Skin of body (tissue), 2 donors: ENCODE data around the gene THOC1. TPM values are rescaled to one million over a fixed set of nuclear protein-coding genes. Genes with fewer than 3 reads are reported as not detected.
A peak's percentile ranks its signal among the peaks of the same experiment; 100 is the strongest.
"Not testable (repeated sequence)": the region's sequence is repeated elsewhere in the genome, so short reads cannot be mapped to it uniquely, and the experiment has no call there.

Experiments
- DNase-seq: peaks from one replicate; lab custom pipeline; 2025; lab: John Stamatoyannopoulos, UW
- total RNA-seq: library from RNA; depleted of rRNA; stranded (reverse); fragments of >200 nt; gene quantifications from one replicate; pipeline ENCODE4 v1.2.3, GENCODE V29; 2014

Gene THOC1, protein sequence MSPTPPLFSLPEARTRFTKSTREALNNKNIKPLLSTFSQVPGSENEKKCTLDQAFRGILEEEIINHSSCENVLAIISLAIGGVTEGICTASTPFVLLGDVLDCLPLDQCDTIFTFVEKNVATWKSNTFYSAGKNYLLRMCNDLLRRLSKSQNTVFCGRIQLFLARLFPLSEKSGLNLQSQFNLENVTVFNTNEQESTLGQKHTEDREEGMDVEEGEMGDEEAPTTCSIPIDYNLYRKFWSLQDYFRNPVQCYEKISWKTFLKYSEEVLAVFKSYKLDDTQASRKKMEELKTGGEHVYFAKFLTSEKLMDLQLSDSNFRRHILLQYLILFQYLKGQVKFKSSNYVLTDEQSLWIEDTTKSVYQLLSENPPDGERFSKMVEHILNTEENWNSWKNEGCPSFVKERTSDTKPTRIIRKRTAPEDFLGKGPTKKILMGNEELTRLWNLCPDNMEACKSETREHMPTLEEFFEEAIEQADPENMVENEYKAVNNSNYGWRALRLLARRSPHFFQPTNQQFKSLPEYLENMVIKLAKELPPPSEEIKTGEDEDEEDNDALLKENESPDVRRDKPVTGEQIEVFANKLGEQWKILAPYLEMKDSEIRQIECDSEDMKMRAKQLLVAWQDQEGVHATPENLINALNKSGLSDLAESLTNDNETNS
- 80.7 TPM for total RNA-seq

DNA sequence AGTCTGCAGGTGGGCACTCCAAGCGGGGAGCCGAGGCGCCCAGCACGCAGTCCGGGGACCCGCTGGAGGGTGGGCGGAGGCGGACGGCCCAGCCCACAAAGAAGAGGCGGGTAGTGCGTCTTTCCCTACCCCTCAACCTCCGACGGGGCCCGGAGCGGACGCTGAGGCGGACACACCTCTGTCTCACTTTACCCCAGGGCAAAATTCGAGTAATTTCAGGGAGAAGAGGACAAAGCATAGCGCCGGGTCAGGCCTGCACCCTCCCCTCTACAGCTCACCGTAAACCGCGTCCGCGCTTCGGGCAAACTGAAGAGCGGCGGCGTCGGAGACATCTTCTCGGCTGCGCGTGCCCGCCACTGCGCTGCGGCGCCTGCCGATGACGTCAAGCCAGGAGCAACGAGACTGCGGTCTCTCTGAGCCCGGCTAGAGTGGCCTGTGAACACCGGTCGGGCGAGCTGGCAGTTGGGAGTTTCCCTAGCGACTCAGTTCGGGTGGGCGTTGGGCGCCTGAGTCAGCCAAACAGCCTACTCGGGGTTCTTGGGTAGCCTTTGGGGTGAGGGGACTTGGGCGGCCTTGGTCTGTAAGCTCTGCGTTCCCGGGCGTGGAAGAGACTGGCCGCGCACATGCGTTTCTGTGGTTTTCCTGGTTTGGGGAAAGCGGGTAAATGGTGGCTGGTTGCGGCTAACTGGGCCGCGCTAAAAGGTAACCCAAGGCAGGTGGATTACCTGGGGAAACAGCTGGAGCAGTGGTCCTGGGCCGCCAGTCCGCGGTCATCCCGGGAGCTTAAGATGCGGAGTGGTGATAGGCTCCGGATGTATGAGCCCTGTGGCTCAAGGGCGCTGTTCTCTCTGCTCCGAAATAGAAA lies at the start of gene THOC1:
Gene THOC1 (minus strand): TSS at position 360 of the 865 bp plus-strand sequence. CDS start 28 bp downstream, at position 332.
- peak; percentile 87 for DNase-seq

DNA sequence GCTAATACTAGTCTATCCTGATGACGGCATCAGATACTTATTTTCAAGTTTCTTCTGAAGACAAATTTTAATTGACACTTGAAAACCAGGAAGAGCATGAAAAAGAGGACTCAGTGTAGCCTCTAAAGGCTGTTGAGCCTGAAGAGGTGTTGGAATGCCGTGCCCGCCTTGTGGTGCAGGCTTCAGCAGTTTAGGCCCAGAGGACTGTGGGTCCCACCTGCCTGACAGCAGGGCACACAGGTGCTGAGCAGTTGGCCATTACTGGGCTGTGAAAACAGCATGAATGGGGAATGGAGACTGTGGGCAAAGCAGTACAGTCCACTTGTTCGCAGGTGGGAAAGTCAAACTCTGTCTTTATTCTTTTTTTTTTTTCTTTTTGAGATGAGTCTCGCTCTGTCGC lies 49.8 kb upstream of the THOC1 start:
- no peak for DNase-seq

DNA sequence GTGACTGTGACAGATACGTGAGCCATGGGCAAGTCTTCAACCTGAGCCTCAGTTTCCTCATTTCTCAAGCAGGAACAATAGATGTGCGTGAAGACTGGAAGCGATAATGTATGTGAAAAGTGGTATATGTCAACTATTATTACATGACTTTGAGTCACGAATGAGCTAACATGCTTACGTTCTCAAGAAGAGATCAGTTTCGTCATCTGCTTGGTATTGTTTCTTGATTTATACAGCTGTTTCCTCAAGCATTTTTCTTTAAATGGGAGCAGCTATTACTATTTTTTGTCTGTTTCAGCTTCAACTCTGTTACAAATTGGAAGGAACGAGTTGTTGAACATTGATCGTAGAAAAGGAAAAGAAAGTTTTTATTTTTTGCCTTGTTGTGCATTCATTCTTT lies 48.5 kb upstream of the THOC1 start:
- DNase-seq, result no peak

DNA sequence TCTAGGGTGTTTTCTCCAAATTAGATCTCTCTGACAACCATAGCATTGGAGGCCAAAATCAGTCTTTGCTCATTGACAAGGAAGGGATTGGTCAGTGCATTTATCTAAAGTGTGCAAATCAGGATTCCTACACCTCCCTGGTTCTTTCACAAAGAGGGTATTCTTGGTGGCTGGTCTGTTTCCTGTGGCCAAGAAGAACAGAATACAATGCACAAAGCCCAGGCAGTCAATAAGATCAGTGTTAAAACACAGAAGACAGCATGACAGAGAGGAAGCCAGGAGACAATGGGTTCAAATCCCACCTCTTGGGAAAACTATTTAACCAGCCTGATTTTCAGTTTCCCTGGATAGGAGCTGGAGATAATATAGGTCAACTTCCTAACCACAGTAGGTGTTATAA lies 46.1 kb upstream of the THOC1 start:
- no peak for DNase-seq

DNA sequence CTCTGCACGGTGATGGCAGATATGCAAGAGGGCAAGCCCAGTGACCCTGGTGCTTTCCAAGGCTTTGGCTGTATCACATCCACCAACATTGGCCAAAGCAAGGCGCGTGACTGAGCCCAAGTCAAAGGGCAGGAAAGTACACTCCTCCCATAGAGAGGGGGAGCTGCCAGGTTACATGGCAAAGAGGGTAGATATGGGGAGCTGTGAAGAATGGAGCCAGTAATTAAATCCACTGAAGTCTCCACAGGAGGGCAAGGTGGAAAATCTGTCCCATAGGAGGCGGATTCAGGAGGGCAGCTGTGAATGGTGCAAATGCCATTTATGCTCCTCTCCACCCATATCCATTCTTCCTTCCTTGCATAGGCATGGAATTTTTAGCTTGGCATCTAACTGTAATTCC lies 44.6 kb upstream of the THOC1 start:
- DNase-seq, result no peak

DNA sequence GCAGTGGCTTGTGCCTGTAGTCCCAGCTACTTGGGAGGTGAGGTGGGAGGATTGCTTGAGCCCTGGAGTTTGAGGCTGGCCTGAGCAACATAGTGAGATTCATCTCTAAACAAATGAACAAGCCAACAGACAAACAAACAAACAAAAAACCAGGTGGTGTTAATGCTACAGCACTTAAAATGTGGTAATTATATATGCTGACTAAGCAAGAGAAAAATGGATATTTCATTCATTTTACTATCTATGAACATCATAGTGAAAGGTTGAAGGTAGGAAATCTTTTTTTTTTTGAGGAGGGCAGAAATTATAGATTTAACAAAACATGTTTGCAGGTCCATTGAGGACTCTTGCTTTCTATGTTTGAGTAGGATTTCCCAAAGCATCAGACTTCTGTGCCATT lies 42.2 kb upstream of the THOC1 start:
- no peak for DNase-seq

DNA sequence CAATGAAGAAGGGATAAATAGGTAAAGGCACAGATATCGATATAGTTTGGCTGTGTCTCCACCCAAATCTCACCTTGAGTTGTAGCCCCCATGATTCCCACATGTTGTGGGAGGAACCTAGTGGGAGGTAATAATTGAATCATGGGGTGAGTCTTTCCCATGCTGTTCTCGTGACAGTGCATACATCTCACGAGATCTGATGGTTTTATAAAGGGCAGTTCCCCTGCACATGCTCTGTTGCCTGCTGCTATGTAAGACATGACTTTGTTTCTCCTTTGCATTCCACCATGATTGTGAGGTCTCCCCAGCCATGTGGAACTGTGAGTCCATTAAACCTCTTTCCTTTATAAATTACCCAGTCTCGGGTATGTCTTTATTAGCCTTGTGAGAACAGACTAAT lies 40.2 kb upstream of the THOC1 start:
- DNase-seq, result not testable (repeated sequence)

DNA sequence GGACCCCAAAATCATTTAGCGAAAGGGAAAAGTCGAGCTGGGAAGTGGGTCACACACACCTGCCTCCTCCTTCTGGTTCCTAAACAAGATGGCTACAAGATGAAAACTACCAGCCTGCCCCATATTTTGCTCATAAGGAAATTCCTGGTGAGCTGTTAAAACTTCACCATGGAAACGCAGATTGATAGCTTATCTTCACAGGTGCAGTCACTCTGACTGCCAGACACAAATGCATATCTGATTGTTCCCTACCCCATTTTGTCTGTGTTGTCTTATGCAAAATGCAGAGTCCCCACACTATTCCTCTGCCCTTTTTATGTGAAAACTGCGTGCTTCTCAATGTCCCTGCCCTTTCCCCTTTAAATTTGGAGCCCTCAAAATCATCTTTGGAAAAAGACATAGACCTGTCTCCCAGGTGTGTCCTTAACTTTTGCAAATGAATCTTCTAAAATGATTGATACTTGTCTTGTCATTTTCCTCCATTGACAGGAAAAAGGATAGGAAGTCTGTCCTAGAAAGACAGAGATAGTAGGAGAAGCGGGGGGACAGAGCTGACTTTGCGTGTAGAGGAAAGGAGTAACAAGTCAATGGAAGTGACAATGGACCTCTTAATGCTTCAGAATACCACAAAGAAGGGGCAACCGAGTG lies 38.9 kb upstream of the THOC1 start:
- DNase-seq, result no peak

DNA sequence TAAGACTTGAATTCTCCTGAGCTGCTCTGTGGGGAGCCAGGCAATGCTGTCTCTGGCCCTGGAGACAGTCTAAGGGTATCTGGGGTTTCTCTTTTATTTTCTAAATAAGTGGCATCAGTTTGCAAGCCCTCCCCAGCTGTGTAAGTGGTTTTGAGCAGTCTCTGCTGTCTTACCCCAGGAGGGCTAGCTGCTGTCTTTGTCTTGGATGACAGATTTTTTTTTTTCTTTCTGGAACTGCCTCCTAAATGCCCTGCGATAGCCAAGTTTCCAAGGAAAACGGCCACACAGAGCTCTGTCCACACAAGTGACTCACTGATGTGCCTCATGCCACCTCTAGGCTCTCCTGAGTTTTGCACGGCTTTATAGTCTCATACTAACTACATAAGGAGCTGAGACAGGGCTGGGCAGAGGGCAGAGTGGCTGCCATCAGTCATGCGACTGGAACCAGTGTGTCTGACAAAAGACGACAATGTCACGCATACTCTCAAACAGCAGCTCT lies 37.2 kb upstream of the THOC1 start:
- DNase-seq, result no peak

DNA sequence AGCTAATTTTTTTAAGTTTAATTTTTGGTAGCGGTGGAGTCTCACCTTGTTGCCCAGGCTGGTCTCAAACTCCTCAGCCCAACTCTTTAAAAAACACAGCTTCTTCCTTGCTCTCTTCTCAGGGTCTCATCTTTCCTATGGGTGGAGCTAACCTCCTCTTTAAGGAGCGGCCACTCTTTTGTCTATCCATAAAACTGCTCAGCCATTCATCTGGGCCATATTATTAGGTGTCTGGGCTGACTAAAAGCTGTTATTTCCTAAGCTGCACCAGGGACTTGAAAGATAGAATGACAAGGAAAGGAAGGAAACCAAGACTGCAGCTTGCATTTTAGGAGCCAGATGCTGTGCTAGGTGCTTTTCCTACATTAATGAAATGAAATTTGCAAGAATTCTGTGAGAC lies 35.8 kb upstream of the THOC1 start:
- no peak for DNase-seq

DNA sequence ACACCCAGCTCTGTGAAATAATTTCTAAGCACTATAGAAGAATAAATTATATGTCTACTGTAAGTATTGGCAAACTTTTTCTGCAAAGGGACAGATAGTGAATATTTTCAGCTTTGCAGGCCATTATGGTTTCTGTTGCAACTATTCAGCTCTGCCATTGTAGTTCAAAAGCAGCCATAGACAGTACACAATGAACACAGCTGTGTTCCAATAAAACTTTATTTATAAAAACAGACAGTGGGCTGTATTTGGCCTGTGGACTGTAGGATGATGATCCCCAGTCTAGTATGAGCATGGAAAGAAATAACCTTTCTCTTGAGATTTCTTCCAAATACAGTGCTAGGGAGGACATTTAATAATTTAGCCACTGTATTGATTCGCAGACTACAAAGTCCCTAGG lies 35.2 kb upstream of the THOC1 start:
- no peak for DNase-seq

DNA sequence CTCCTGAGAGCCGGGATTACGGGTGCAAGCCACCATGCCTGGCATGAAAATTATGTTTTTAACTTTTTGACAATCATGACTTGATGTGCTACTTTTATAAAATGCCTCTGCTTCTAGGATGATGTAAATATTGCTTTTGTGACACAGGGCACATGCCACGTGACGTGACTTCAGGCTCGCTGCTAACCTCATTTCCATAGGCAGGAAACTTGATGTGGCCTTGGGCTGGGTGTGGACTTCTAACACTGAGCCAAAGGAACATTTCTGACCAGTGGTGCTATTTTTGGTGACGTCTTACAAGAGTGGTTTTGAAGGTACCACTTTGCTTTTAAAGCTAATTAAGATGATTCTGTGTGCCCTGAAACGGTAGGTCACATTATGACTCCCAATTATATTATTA lies 34.2 kb upstream of the THOC1 start:
- DNase-seq, result no peak

DNA sequence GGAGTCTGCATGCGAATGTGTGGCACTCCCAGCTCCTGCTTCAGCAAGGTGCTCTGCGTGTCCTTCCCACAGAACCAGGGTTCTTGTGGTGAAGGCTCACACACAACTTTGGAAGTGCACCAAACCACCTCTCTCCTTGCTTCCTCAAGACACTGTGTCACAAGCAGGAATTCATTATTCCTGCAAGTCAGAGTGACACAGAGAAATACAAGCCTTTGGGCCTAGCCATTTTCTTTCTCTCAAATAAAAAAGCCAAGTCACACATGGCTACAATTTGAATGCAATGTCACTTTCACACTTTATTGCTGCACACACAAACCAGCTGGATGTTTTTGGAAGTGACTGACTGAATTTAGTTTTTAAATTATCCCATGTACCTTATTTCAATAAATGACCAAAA lies 30.1 kb upstream of the THOC1 start:
- no peak for DNase-seq

DNA sequence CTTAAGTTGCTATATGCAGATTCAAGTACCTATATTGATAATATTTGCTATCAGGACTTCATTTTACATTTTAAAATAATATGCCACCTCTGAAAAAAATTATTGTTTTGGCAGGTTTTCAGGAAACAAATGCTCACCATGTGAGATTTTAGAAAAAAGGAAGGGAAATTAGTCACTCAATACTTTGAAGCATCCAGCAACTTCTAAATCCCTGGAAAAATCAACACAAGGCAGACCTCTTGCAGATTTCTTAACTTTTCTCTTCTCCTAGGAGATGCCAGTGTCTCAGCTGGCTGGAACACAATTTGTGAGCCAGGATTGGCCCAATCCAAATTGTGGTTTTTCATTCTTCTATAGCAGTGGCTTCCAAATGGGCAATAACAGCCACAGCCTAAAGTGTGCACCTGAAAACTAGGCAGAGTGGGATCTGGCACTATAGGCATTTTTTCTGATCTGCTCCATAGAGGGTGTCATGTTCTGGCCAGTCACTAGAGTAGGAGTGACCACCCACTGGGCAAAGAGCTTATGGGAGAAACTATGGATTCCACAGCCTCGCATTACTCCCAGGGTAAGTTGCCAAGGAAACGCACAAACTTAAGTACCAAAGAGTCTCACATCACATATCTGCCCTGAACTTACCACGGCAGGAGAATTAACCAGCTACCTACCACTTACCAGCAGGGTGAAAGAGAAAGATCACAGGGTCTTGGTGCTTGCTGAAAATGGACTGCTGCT lies 28.1 kb upstream of the THOC1 start:
- DNase-seq, result no peak

DNA sequence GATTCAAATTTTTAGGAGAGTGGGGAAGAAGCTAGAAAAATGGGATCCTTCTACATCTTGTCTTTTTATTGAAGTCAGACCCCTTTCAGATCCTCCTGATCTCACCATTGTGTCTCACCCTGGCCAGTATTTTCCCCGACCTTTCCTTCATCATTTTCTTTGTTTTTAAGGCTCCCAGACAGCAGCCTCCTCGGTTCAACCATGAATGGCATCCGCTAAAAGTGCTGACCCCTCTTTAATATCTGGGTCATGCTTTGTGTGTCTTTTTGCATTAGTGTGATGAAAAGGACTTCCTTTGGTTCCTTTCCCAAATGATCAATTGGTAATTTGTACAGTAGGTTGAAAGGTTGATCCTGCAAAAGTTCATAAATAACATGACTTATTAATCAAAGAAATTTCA lies 26.7 kb upstream of the THOC1 start:
- DNase-seq, result no peak

DNA sequence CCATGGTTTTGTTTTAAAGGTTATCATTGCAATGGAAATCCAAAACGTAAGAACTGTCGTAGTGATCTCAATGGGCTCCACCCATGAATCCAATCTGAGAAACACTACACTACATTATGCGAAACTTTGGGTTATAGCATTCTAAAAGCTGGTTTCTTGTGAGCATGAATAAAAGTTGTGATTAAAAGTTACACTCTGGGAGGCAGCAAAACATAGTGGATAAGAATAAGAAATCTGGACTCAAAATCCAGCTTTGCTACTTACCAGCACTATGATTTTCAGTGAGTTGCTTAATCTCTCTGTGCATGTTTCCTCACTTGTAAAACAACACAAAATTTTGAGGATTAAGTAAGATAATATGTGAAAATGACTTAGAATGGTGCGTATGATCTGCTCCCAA lies 25.7 kb upstream of the THOC1 start:
- no peak for DNase-seq

DNA sequence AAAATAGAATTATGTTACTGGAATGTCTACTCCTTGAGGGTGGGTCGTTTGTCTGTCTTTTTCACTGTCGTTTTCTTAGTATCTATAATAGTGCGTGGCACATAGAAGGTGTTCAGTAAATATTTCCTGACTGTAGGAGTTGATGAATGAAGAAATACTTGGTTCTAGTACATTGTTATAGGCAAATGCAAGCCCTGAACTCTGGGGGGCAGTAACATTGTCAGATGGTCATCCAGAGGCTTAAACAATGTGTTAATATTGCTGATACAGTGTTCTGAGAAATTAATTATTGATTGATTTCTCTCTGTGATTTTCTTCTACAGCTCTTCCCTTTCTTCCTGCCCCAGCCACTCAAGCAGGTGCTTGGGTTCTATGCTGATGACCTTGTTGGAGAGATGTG lies 24.4 kb upstream of the THOC1 start:
- no peak for DNase-seq

DNA sequence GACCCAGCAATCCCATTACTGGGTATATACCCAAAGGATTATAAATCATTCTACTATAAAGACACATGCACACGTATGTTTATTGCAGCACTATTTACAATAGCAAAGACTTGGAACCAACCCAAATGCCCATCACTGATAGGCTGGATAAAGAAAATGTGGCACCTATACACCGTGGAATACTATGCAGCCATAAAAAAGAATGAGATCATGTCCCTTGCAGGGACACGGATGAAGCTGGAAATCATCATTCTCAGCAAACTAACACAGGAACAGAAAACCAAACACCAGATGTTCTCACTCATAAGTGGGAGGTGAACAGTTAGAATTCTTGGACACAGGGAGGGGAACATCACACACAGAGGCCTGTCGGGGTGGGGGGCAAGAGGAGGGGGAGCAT lies 22.1 kb upstream of the THOC1 start:
- not testable (repeated sequence) for DNase-seq

DNA sequence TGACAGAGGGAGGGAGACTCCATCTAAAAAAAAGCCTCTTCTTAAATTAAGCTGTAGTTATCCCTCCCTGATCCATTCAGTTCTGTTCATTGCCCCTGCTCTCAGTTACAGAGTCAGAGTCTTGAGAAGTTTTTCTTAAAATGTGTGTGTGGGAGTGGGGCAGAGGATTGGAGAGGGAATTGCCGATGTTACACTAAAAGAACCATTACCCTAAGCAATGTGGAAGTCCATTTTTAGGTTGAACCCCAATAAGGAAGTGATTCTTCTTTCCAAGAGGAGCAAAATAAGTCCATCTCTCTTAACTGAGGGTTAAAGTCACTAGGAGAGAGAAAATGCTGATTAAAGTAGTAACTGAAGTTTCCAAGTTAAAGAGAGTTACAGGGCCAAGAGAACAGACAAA lies 21.2 kb upstream of the THOC1 start:
- no peak for DNase-seq

DNA sequence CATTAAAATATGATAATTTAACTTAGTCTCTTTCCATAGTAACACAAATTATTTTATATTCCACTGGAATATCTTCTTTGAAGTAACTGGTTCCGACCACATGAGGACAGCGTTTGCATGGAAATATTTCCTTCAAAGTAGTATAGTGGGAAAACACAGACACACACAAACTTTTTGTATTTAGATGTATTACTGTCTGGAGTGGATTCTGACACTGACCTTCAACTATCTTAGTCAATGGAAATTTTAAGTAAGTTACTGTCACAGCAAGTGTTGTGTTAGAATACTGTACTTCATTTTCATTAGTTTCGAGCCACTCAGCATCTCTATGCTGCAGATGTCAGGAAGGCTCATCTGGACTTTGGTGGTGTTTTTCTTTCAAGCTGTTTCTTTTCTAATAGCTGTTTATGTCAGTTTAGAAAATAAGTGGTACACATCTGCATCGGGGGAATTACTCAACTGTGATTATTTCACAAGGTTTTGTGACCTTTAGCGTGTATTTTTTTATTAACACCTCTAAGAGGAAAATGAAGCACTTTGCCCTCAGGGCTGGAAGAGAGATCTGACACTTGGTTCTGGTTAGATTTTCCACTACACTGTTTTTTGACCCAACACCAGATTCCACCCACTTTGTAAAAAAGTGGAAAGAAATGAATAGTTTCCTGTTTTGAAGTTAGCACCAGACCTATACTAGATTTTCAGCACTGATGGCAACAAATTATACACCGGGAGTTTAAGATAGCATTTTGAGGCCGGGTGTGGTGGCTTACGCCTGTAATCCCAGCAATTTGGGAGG lies 18.9 kb upstream of the THOC1 start:
- peak; percentile 17 for DNase-seq
